ENCODE data around the gene ACAA2.

Gene ACAA2

GRCh38 chr18:49846361-49846662 lies 33.0 kb upstream of the ACAA2 start:
- no peak for DNase-seq (ENCODE audit: extremely low spot score)

GRCh38 chr18:49845629-49846360 lies 32.5 kb upstream of the ACAA2 start:
- no peak for DNase-seq (ENCODE audit: extremely low spot score)
- CTCF ChIA-PET: interaction anchor here (0.6 to 2.4 kb wide), 2 partner anchors 9 to 12 kb away, joined by 3 to 7 read pairs; no protein-coding TSS in a partner anchor
- POLR2A ChIA-PET: no interaction called here
- TF ChIP-seq CTCF (IDR thresholded peaks at IDR 0.05; ENCODE audit: control extremely low read depth, extremely low read depth, low read depth, missing control alignments): no peak

More at GRCh38 chr18:49846361-49846662, 33.0 kb upstream of the ACAA2 start:
- CTCF ChIA-PET: interaction anchor here (2.4 kb wide), 1 partner anchor 11 kb away, joined by 7 read pairs; no protein-coding TSS in a partner anchor
- no peak for TF ChIP-seq CTCF (IDR thresholded peaks at IDR 0.05; ENCODE audit: control extremely low read depth, extremely low read depth, low read depth, missing control alignments)
- POLR2A ChIA-PET: no interaction called here

- no peak for TF ChIP-seq CTCF (IDR thresholded peaks at IDR 0.05; ENCODE audit: control extremely low read depth, extremely low read depth, low read depth, missing control alignments)
- no peak for DNase-seq (ENCODE audit: extremely low spot score)
- ChIA-PET POLR2A (no interaction called here), CTCF (interaction anchor here (2.4 kb wide), 1 partner anchor 13 kb away, joined by 7 read pairs; no protein-coding TSS in a partner anchor)
Measured at GRCh38 chr18:49844903-49845302, 31.6 kb upstream of the ACAA2 start.

GRCh38 chr18:49843778-49844625 lies 30.7 kb upstream of the ACAA2 start:
- ChIA-PET CTCF (interaction anchor here (0.7 to 2.4 kb wide), 3 partner anchors 14 to 333 kb away, joined by 3 to 7 read pairs (median 5); no protein-coding TSS in a partner anchor), POLR2A (no interaction called here)
- no peak for DNase-seq (ENCODE audit: extremely low spot score)
- TF ChIP-seq CTCF (IDR thresholded peaks at IDR 0.05; ENCODE audit: control extremely low read depth, extremely low read depth, low read depth, missing control alignments): peak; percentile 12

GRCh38 chr18:49843131-49843530 lies 29.8 kb upstream of the ACAA2 start:
- no peak for TF ChIP-seq CTCF (IDR thresholded peaks at IDR 0.05; ENCODE audit: control extremely low read depth, extremely low read depth, low read depth, missing control alignments)
- CTCF ChIA-PET: interaction anchor here (1.0 kb wide), 1 partner anchor 15 kb away, joined by 5 read pairs; no protein-coding TSS in a partner anchor
- POLR2A ChIA-PET: no interaction called here
- DNase-seq (ENCODE audit: extremely low spot score): no peak

GRCh38 chr18:49842656-49843055 lies 29.3 kb upstream of the ACAA2 start:
- ChIA-PET CTCF (interaction anchor here (1.0 kb wide), 1 partner anchor 16 kb away, joined by 5 read pairs; no protein-coding TSS in a partner anchor), POLR2A (no interaction called here)
- no peak for DNase-seq (ENCODE audit: extremely low spot score)
- no peak for TF ChIP-seq CTCF (IDR thresholded peaks at IDR 0.05; ENCODE audit: control extremely low read depth, extremely low read depth, low read depth, missing control alignments)
